NCI-H510A (cell line): ENCODE data around the gene BEST2.

Source experiments
- DNase-seq: peaks from one replicate; lab custom pipeline; 2025; lab: John Stamatoyannopoulos, UW

The BEST2 gene

DNA sequence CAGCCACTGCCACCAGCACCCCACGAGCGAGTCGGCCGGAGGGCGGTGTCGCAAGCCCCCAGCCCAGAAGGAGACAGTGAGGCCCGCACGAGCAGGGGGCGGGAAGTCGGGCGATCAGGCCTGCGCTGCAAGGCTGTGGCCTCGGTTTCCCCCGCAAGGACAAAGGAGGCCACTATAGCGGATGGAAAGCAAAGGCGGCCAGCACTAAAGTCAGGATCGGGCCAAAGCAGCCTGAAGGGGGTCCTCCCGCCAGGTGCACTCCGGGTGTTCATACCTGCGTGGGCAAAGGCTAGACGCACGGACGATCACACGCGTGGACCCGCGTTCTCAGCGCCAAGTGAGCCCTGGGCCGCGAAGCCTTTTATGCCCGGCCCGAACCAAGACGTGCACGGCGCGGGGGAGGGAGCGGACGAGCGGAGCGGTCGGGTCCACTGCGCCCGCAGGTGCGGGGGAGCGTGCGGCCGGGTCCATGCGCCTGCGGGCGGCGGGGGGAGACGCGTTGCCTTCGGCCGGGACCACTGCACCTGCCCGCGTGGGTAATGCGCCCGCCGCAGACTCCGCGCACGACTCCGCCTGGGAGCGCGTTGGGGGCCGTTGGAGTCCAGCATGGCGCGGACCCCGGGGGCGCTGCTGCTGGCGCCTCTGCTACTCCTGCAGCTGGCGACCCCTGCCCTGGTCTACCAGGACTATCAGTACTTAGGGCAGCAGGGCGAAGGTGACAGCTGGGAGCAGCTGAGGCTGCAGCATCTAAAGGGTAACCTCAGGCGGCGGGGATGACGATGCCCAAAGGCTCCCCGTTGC lies 50.1 kb downstream of the BEST2 start, which contains the start of the genes PRDX2 and THSD8:
TSS of gene PRDX2 (minus strand) at position 335 of the 801 bp plus-strand sequence. CDS start 539 bp downstream, outside the sequence.
TSS of gene THSD8 (plus strand) at position 604 of the 801 bp plus-strand sequence. CDS start at position 607, 3 bp downstream.
- peak; percentile 74 for DNase-seq

DNA sequence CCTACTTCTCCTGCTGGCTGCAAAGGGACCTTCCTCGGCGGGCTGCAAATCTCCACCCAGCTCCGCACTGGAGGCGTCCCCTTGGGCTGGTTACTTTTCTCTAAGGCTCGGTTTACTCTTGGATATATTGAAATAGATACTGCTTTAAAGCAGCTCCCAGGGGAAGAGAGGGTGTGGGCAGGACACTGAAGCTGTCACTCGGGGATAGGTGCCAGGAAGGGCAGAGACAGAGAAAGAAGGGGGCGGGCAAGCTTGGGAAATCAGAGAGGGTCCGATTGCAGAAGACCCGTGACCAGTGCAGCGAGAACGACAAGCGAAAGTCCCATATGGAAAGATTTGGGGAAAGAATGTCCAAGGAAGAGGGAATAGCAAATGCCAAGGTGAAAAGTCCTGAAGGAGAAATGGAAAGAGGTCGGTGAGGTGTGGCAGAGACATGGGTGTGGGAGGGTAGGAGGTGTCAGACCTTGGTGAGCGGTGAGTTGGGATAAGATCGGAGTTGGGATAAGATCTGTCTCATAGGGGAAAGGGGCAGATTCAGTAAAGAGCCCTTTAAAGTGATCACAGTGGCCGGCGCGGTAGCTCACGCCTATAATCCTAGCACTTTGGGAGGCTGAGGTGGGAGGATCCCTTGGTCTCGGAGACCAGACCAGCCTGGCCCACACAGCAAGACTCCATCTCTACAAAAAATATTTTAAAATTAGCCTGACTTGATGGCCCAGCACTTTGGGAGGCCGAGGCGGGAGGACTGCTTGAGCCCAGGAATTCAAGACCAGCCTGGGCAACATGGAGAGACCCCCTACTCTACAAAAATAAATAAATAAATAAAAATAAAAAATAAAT lies 50.9 kb downstream of the BEST2 start:
- no peak for DNase-seq

DNA sequence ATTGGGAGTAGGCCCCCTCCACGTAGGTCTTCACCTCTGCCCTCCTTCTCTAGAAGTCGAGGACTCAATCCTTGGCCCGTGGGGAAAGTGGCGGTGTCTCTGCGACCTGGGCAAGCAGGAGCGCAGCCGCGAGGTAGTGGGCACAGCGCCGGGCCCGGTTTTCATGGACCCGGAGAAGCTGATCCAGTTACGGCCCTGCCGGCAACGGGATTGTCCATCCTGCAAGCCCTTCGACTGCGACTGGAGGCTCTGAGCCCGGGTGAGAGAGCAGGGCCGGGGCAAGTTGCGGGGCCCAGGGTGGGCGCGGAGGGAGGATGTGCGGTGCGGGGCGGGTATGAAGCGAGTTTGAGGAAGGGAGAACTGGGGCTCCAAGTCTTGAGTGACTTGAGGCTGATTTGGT lies 52.5 kb downstream of the BEST2 start:
- DNase-seq = no peak

DNA sequence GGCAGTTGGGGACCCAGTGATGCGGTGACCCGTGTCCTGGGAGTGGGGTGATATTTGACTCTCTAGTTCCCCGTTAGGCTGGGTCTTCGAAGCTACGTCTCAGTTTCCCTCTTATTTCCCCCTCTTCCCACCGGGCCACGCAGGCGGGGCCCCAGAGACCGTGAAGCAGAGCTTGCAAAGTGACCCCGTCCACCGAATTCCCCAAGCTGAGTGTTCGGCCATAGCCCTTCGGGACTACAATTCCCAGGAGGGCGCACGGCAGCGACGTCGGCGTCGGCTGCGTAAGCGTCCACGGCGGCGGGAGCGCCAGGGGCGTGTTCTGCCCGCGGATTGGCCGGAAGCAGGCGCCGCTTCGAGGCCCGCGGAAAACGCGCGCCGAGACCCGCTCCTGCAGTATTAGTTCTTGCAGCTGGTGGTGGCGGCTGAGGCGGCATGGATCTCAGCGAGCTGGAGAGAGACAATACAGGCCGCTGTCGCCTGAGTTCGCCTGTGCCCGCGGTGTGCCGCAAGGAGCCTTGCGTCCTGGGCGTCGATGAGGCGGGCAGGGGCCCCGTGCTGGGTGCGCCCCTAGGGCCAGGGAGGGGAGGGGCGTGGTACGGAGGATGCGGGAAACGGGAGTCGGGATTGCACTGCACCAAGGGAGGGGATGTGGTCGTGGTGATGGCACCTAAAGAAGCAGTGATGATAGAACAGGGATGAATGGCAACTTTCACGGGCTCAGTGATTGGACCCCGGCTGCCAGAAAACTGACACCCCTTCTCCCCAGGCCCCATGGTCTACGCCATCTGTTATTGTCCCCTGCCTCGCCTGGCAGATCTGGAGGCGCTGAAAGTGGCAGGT lies 54.9 kb downstream of the BEST2 start, which contains the start of gene RNASEH2A:
TSS of gene RNASEH2A (plus strand) at position 343 of the 840 bp plus-strand sequence. CDS start at position 433, 90 bp downstream.
- DNase-seq = peak; percentile 87
